NT2/D1 (cell line): ENCODE results near the gene MYO9B.

Experiments
- YY1 ChIP-seq: IDR thresholded peaks from 2 replicates; pipeline ENCODE4 v1.6.1; 2011; ENCODE audit not compliant: insufficient read length, insufficient read depth
- ZNF274 ChIP-seq: IDR thresholded peaks from 2 replicates; pipeline ENCODE4 v1.6.1; 2011; ENCODE audit warnings: mild to moderate bottlenecking, low read depth, low read length

DNA sequence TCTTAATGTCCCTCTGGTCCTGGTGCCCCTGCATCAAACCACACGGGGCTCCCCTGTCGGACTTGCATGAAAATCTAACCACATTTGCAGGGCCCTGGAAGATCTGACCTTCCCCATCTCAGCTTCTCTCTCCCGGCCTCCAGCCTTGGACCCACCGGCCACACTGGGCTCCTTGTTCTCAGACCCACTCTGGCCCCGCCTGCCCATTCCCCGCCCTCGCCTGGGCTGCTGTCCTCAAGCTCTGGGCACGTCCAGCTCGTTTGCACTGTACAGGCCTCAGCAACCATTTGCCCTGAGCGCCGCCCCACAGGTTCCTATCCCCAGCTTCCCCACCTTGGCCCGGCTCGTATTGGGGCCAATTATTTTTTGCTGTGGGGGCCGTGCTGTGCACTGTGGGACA, 10.5 kb downstream of the MYO9B start:
- TF ChIP-seq ZNF274 (no peak), YY1 (no peak)
